MM.1S (cell line): Measurements from ENCODE around the gene KANK4.

Experiments
- CTCF ChIP-seq: fragments of 300-600 bp; sonication (generic); IDR thresholded peaks from 2 replicates; pipeline ENCODE4 v1.5.1; 2016; ENCODE audit warnings: antibody characterized with exemption, low read length, mixed read lengths
- EZH2 ChIP-seq: fragments of 300-600 bp; sonication (generic); optimal IDR thresholded peaks from 2 replicates; pipeline ENCODE3; 2017; ENCODE audit warnings: low read depth, mild to moderate bottlenecking, antibody characterized with exemption, low read length, mixed read lengths

GRCh38 chr1:62271134-62271533 lies 48.1 kb downstream of the KANK4 start:
- TF ChIP-seq CTCF = no peak
- TF ChIP-seq EZH2 = no peak
